ENCODE data around the gene NIPSNAP2. TPM values are rescaled to one million over a fixed set of nuclear protein-coding genes. Genes with fewer than 3 reads are reported as not detected.
"Not testable (repeated sequence)": the region's sequence is repeated elsewhere in the genome, so short reads cannot be mapped to it uniquely, and the experiment has no call there.

The NIPSNAP2 gene
- polyA plus RNA-seq, 1 experiment: 31.1 TPM

DNA sequence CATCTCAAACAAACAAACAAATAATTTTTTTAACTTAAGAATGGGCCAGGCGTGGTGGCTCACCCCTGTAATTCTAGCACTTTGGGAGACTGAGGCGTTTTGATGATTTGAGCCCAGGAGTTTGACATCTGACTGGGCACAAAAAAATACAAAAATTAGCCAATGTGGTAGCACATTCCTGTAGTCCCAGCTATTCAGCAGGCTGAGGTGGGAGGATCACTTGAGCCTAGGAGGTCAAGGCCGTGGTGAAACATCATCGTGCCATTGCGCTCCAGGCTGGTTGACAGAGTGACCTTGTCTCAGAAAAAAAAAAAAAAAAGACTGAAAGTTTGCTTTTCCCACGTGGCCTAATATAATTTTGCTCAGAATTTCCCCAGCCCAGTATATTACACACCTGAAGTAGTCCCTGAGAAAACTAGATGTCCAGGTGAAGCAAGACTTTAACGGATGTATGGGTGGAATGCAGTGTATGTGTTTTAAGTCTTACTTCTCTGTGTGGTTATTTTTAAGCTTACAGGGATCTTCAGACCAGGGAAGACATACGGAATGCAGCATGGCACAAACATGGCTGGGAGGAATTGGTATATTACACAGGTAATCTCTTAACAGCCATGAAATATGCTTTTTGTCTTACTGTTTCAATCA is 32.6 kb downstream of the NIPSNAP2 start:
- POLR2A ChIA-PET: no interaction called here

DNA sequence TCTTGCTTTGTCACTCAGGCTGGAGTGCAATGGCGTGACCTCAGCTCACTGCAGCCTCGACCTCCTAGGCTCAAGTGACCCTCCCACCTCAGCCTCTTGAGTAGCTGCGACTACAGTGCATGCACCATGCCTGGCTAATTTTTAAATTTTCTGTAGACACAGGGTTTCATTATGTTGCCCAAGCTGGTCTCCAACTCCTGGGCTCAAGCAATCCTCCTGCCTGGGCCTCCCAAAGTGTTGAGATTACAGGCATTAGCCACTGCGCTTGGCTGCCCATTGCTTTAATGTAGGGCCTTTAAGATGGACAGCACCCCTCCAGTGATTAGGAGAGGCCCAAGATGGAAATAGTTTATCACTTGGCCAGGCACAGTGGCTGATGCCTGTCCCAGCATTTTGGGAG is 39.4 kb downstream of the NIPSNAP2 start:
- no peak for DNase-seq (ENCODE audit: low read depth)
- TF ChIP-seq, protein P1, sequence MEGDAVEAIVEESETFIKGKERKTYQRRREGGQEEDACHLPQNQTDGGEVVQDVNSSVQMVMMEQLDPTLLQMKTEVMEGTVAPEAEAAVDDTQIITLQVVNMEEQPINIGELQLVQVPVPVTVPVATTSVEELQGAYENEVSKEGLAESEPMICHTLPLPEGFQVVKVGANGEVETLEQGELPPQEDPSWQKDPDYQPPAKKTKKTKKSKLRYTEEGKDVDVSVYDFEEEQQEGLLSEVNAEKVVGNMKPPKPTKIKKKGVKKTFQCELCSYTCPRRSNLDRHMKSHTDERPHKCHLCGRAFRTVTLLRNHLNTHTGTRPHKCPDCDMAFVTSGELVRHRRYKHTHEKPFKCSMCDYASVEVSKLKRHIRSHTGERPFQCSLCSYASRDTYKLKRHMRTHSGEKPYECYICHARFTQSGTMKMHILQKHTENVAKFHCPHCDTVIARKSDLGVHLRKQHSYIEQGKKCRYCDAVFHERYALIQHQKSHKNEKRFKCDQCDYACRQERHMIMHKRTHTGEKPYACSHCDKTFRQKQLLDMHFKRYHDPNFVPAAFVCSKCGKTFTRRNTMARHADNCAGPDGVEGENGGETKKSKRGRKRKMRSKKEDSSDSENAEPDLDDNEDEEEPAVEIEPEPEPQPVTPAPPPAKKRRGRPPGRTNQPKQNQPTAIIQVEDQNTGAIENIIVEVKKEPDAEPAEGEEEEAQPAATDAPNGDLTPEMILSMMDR (IDR thresholded peaks at IDR 0.05; ENCODE audit: insufficient read depth, low read depth, low read length): no peak
- Histone ChIP-seq H3K36me3 (ENCODE audit: control insufficient read depth, insufficient read depth, low read length) (peaks cover under 1% of the 10 kb centered on the region; the same call in 1 of the 2 replicates), H3K27me3 (ENCODE audit: control insufficient read depth, insufficient read depth, low read length) (no peaks in the 10 kb centered on the region), H3K4me3 (ENCODE audit: low read depth, low read length) (no peak overlapping the region)
- POLR2A ChIA-PET: no interaction called here
- CTCF ChIA-PET: interaction anchor here (0.7 to 5.2 kb wide), 12 partner anchors 10 to 89 kb away, joined by 3 to 64 read pairs (median 4); partner anchors contain the start of gene PHKG1

More for the DNA sequence above, 32.6 kb downstream of the NIPSNAP2 start:
- H3K36me3 ChIP-seq (ENCODE audit: control insufficient read depth, insufficient read depth, low read length): peaks cover 11% of the 10 kb centered on the region
- no peaks in the 10 kb centered on the region for H3K27me3 ChIP-seq (ENCODE audit: control insufficient read depth, insufficient read depth, low read length)
- no peak overlapping the region for H3K4me3 ChIP-seq (ENCODE audit: low read depth, low read length)
- CTCF ChIA-PET: interaction anchor here (1.5 kb wide), 1 partner anchor 10 kb away, joined by 3 read pairs; no protein-coding TSS in a partner anchor
- no peak for DNase-seq (ENCODE audit: low read depth)
- TF ChIP-seq, protein P1 (IDR thresholded peaks at IDR 0.05; ENCODE audit: insufficient read depth, low read depth, low read length): no peak

DNA sequence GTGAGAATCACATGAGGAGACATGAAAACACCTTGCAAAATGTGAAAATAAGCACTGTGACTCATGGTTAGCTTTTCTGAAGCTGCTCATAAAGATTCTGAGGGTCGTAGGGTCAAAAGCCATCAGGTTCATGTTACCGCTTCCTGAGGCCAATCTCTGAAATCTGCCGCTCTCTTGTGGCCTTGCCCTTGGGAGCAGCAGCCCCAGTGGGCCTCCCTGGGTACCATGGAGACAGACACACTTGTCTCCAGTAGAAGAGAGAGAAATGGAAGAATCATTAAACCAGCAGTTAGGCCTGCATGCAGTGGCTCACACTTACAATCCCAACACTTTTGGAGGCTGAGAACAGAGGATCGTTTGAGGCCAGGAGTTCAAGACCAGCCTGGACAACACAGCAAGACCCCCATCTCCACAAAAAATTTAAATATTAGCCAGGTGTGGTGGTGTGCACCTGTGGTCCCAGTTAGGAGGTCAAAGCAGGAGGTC is 42.8 kb downstream of the NIPSNAP2 start:
- CTCF ChIA-PET: interaction anchor here (0.6 to 5.2 kb wide), 8 partner anchors 12 to 366 kb away, joined by 3 to 64 read pairs (median 4); partner anchors contain the start of genes CCT6A and PSPH
- no peak for DNase-seq (ENCODE audit: low read depth)
- Histone ChIP-seq H3K27me3 (ENCODE audit: control insufficient read depth, insufficient read depth, low read length) (no peaks in the 10 kb centered on the region), H3K4me3 (ENCODE audit: low read depth, low read length) (no peak overlapping the region), H3K36me3 (ENCODE audit: control insufficient read depth, insufficient read depth, low read length) (no peaks in the 10 kb centered on the region)
- TF ChIP-seq, protein P1 (IDR thresholded peaks at IDR 0.05; ENCODE audit: insufficient read depth, low read depth, low read length): no peak
- POLR2A ChIA-PET: no interaction called here

DNA sequence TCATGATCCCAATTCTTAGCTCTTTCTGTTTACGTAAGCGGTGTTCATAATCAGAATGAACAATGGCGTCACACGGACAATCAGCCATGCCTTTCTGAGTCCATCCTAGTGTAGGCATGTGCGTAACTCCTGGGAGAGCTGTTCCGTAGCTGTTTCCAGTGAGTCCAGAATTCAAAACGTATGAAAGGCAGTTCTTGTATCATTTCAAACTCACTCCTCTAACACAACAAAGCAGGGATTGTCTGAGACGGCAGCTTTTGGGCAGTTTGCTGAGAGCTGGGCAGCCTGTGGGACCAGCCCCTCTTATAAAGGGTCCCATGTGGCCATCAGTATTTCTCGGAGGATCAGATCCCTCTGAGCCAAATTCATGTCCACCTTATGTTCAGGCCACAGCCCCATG is 43.5 kb downstream of the NIPSNAP2 start:
- CTCF ChIA-PET: interaction anchor here (2.0 to 5.2 kb wide), 2 partner anchors 65 to 86 kb away, joined by 6 to 64 read pairs; no protein-coding TSS in a partner anchor
- DNase-seq (ENCODE audit: low read depth): no peak
- POLR2A ChIA-PET: no interaction called here
- Histone ChIP-seq H3K36me3 (ENCODE audit: control insufficient read depth, insufficient read depth, low read length) (no peaks in the 10 kb centered on the region), H3K4me3 (ENCODE audit: low read depth, low read length) (no peak overlapping the region), H3K27me3 (ENCODE audit: control insufficient read depth, insufficient read depth, low read length) (no peaks in the 10 kb centered on the region)
- TF ChIP-seq, protein P1 (IDR thresholded peaks at IDR 0.05; ENCODE audit: insufficient read depth, low read depth, low read length): no peak

DNA sequence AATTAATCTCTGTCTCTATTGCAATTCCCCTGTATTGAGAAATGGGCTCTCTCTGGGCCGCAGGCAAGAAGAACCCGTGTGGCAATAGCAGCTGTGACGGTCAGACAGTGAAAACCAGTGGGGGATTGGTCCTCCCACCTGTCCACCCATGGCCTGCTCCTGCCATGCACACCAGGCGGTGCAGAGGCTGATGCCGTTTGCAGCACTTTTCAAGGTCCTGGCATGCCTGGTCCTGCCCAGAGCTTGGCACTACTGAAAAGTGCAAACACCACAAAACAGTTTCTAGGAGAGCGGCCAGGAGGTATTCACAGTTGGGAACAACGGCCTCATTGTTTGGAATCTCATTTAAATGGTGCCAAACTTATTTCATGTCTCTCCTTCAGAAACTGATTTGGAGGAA is 45.3 kb downstream of the NIPSNAP2 start:
- CTCF ChIA-PET: no interaction called here
- Histone ChIP-seq H3K27me3 (ENCODE audit: control insufficient read depth, insufficient read depth, low read length) (no peaks in the 10 kb centered on the region), H3K36me3 (ENCODE audit: control insufficient read depth, insufficient read depth, low read length) (peaks cover 2% of the 10 kb centered on the region; the same call in 1 of the 2 replicates), H3K4me3 (ENCODE audit: low read depth, low read length) (no peak overlapping the region)
- no peak for DNase-seq (ENCODE audit: low read depth)
- POLR2A ChIA-PET: no interaction called here
- TF ChIP-seq, protein P1 (IDR thresholded peaks at IDR 0.05; ENCODE audit: insufficient read depth, low read depth, low read length): no peak

DNA sequence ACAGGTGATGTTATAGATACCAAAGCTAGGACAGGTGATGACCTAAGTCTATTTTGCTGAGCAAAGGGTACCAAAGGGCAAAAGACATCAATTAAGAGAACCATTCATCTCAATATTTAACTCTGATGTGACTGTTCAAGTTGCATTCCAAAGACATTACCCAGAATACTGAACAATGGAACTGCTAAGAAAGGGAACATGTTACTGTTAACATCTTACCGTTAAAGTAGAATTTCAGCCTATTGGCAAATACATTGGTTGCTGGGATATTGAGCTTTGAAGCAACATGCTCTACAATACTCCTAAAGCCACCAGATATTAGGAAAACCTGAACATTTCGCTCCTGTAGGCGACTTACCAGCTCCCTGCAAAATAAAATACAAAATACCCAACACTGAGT is 52.6 kb downstream of the NIPSNAP2 start:
- CTCF ChIA-PET: interaction anchor here (1.2 to 1.8 kb wide), 2 partner anchors 11 to 13 kb away, joined by 3 to 5 read pairs; no protein-coding TSS in a partner anchor
- H3K36me3 ChIP-seq (ENCODE audit: control insufficient read depth, insufficient read depth, low read length); DNase-seq (ENCODE audit: low read depth); H3K27me3 ChIP-seq (ENCODE audit: control insufficient read depth, insufficient read depth, low read length); H3K4me3 ChIP-seq (ENCODE audit: low read depth, low read length); POLR2A ChIA-PET: not testable (repeated sequence)

All from BJ (cell line).